ENCODE measurements around the gene AGBL1.

AGBL1 gene

DNA sequence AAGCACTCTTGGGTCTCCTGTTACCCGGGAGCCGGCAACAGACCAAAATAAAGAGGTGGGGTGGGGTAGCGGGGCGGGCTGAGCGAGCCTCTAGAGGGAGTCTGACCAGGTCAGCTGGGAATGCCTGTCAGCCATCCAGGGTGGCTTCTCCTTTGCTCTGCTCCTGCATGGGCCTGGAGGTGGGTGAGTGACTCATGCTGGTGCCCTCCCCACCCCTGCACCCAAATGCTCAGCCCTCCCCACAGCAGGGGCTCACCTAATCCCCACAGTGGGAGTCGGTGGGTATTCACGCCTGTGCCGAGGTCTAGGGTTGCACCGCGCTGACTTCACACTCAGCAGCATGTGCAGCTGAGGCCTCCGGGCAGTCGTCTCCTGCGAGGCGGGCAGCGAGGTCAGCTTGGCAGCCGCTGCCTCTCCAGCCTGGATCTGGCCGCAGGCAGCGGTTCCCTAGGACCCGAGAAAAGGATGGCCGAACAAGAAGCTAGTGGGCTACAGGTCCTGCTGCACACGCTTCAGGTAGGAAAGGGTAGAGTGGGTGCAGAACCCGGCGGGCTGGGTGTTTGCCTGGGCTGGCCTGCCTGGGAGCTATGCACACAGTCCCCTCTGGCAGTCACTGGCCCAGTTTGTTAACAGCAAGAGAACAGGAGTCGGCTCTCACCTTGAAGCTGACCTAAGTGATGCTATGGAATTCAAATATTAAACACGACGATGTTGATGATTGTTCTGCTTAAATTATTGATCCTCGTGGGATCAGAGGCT, at the start of gene AGBL1:
Gene AGBL1, plus strand, starts transcription at position 364 of the 759 bp plus-strand sequence.
- no peak for ATAC-seq (replicated peaks; ENCODE audit: extremely low read depth, poor library complexity, severe bottlenecking)
- Mint-ChIP-seq H3K36me3 (ENCODE audit: insufficient read depth) (peaks cover 2% of the 10 kb centered on the region), H3K27me3 (peaks cover 49% of the 10 kb centered on the region), H3K9me3 (no peaks in the 10 kb centered on the region), H3K4me3 (no peak within 1 kb of the TSS), H3K27ac (ENCODE audit: low read depth) (no peak within 1 kb of the TSS), H3K4me1 (no peaks in the 10 kb centered on the region)
- no peak for DNase-seq (ENCODE audit: low spot score in 2 of 2)

DNA sequence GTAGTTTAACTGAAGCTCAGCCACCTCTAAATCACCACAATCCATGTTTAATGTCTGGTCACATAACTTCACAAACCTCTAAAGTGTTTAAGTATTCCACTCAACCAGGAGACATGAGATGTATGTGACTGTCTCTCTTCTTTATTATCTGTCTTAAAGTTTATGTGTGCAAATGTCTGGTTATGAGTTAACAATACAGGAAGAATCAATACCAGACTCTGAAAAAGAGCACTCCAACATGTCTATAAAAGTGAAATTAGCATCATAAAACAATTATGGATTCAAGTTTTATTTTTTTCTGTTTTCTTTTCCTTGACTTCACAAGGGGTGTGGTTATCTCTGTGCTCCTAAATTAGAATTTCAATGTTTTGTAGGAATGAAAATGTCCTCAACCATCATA, 44.8 kb upstream of the AGBL1 start:
- no peaks in the 10 kb centered on the region for H3K36me3 Mint-ChIP-seq (ENCODE audit: insufficient read depth)
- no peaks in the 10 kb centered on the region for H3K4me1 Mint-ChIP-seq
- H3K27ac Mint-ChIP-seq (ENCODE audit: low read depth) = no peak overlapping the region
- no peak overlapping the region for H3K4me3 Mint-ChIP-seq
- no peaks in the 10 kb centered on the region for H3K9me3 Mint-ChIP-seq
- ATAC-seq (replicated peaks; ENCODE audit: extremely low read depth, poor library complexity, severe bottlenecking) (no peak), DNase-seq (ENCODE audit: low spot score in 2 of 2) (no peak)
- peaks cover 21% of the 10 kb centered on the region for H3K27me3 Mint-ChIP-seq

DNA sequence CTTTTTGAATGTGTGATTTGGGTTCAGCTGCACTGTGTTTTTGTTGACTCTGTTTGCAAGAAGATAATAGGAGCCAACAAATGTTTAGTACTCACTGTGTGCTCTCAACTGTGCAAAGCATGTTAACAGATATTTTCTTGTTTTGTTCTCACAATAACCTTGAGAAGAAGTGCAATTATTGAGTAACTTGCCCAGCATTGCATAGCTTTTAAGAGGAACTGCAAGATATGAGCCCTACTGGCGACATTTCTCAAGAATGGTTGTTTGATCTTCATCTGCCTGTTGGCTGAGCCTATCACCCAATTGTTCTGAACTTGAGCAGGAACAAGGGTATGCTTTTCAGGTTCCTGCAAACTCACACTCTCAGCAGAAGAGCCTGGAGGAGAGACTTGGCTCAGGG, 43.4 kb upstream of the AGBL1 start:
- no peak for ATAC-seq (replicated peaks; ENCODE audit: extremely low read depth, poor library complexity, severe bottlenecking)
- no peak overlapping the region for H3K27ac Mint-ChIP-seq (ENCODE audit: low read depth)

DNA sequence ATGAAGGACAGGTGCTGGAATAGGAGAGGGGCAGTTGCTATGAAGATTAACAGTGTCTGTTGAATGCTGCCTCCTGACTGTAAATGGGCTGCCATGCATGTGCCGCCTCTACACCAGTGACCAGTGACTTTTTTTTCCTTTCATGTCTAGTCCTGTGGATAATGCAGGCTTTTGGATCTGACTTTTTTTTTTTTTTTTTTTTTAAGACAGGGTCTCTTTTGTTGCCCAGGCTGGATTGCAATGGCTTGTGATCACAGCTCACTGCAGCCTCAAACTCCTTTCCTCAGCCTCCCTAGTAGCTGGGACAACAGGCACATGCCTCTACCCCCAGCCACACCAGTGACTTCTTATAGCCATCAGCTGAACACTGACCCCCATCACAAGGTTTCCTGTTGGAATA, 41.2 kb upstream of the AGBL1 start:
- Mint-ChIP-seq H3K27me3 (peaks cover 20% of the 10 kb centered on the region), H3K4me3 (no peak overlapping the region), H3K36me3 (ENCODE audit: insufficient read depth) (no peaks in the 10 kb centered on the region), H3K9me3 (no peaks in the 10 kb centered on the region), H3K4me1 (no peaks in the 10 kb centered on the region), H3K27ac (ENCODE audit: low read depth) (no peak overlapping the region)
- no peak for DNase-seq (ENCODE audit: low spot score in 2 of 2)
- ATAC-seq (replicated peaks; ENCODE audit: extremely low read depth, poor library complexity, severe bottlenecking) = no peak

More for the DNA sequence above, 43.4 kb upstream of the AGBL1 start:
- no peak for DNase-seq (ENCODE audit: low spot score in 2 of 2)
- H3K27me3 Mint-ChIP-seq = peaks cover 29% of the 10 kb centered on the region
- H3K36me3 Mint-ChIP-seq (ENCODE audit: insufficient read depth) = no peaks in the 10 kb centered on the region
- H3K9me3 Mint-ChIP-seq = no peaks in the 10 kb centered on the region
- H3K4me3 Mint-ChIP-seq = no peak overlapping the region
- H3K4me1 Mint-ChIP-seq = no peaks in the 10 kb centered on the region

DNA sequence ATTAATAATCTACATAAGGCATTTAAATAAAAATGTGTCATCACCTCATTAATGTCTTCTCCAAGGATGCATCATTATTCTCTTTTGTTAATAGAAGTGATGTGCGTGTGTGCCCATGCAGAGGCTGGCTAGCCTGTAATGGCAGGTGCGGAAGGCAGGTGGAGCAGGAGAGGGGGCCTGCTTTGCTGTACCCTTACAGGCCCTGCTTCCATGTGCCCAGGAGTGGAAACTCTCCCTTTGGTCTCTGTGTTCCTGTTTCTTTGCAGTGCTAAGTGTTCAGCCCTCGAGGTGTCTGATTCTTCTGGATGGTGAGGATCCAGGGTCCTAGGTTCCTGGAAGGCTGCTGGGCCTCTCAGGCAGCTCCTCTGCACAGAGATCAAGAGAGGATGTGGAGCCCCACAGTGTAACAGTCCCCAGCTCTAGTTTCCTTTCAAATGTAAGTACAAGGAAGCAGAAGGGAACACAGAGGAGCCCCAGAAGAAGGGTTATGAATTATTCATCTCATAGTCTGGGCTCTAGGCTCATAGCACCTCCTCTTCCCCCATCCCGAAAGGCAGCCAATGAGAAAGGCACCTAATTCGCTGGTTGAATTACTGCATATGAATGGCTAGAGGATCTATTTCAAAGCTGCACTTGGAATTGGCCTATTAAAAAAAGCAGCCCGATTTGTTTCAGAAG, 39.2 kb upstream of the AGBL1 start:
- H3K27me3 Mint-ChIP-seq = peaks cover 20% of the 10 kb centered on the region
- H3K9me3 Mint-ChIP-seq = no peaks in the 10 kb centered on the region
- H3K36me3 Mint-ChIP-seq (ENCODE audit: insufficient read depth) = peaks cover 2% of the 10 kb centered on the region
- H3K27ac Mint-ChIP-seq (ENCODE audit: low read depth) = no peak overlapping the region
- no peaks in the 10 kb centered on the region for H3K4me1 Mint-ChIP-seq
- no peak overlapping the region for H3K4me3 Mint-ChIP-seq
- ATAC-seq (replicated peaks; ENCODE audit: extremely low read depth, poor library complexity, severe bottlenecking) = no peak
- no peak for DNase-seq (ENCODE audit: low spot score in 2 of 2)

DNA sequence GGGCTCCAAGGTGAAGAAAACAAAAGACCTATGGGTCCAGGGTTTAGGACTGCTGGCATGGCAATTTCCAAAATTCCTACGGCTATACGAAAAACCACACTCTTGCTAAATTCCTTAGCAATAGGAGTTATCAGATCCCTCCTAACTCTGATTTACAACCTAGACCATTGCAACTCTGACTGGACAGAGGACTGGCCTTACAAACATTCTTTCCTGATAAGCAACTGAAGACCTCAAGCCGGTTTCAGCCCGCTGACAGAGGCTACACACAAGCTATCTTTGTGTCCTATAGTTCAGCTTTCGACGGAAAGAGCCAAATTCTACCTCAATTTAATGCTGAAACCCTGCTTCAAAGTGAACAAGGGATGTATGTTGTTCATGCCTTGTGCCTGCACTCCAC, 38.3 kb upstream of the AGBL1 start:
- no peaks in the 10 kb centered on the region for H3K4me1 Mint-ChIP-seq
- peaks cover 20% of the 10 kb centered on the region for H3K27me3 Mint-ChIP-seq
- H3K36me3 Mint-ChIP-seq (ENCODE audit: insufficient read depth) = peaks cover 2% of the 10 kb centered on the region
- no peaks in the 10 kb centered on the region for H3K9me3 Mint-ChIP-seq
- no peak overlapping the region for H3K4me3 Mint-ChIP-seq
- DNase-seq (ENCODE audit: low spot score in 2 of 2) (no peak), ATAC-seq (replicated peaks; ENCODE audit: extremely low read depth, poor library complexity, severe bottlenecking) (no peak)
- H3K27ac Mint-ChIP-seq (ENCODE audit: low read depth) = no peak overlapping the region

DNA sequence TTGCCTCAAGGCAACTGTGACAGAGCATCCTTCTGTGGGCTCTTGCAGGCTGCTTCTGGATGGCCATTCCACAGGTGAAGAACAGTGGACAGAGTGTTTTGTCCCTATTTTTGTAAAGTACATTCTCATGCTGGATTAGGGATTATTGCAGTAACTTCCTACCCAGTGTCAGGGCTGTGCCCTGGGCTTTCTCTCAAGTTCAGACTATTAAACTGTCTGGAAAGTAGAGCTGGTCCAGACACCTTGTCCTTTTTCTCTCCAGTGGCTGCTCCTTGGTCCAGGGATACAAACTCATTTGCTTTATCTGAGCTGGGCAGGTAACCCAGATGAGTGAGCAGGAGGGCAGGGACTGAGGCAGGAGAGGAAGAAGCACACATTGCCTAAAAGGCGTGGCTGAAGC, 37.4 kb upstream of the AGBL1 start:
- H3K9me3 Mint-ChIP-seq = no peaks in the 10 kb centered on the region
- H3K36me3 Mint-ChIP-seq (ENCODE audit: insufficient read depth) = peaks cover 2% of the 10 kb centered on the region
- H3K4me1 Mint-ChIP-seq = no peaks in the 10 kb centered on the region
- DNase-seq (ENCODE audit: low spot score in 2 of 2) (no peak), ATAC-seq (replicated peaks; ENCODE audit: extremely low read depth, poor library complexity, severe bottlenecking) (no peak)
- no peak overlapping the region for H3K27ac Mint-ChIP-seq (ENCODE audit: low read depth)
- peaks cover 20% of the 10 kb centered on the region for H3K27me3 Mint-ChIP-seq
- H3K4me3 Mint-ChIP-seq = no peak overlapping the region

DNA sequence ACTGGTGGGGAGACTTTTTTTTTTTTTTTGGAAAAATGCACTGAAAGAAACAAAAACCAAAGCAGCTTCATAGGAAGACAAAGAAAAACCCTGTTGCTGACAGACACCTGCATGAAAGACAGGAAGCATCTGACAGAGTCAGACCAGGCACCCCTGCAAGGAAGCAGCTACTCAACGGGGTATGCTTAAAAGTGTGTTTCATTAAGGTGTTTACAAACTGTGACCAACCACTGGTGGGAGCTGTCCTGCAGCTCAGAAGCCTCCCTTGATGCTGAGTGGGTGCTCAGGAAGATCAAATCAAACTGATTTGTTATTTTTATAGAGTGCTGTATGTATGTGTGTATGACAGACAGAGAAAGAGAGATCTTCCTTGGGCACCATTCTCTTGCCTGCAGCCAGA, 34.7 kb upstream of the AGBL1 start:
- ATAC-seq (replicated peaks; ENCODE audit: extremely low read depth, poor library complexity, severe bottlenecking) (no peak), DNase-seq (ENCODE audit: low spot score in 2 of 2) (no peak)
- Mint-ChIP-seq H3K4me1 (no peaks in the 10 kb centered on the region), H3K27ac (ENCODE audit: low read depth) (no peak overlapping the region), H3K9me3 (no peaks in the 10 kb centered on the region), H3K36me3 (ENCODE audit: insufficient read depth) (peaks cover 2% of the 10 kb centered on the region), H3K27me3 (peaks cover 8% of the 10 kb centered on the region), H3K4me3 (no peak overlapping the region)

DNA sequence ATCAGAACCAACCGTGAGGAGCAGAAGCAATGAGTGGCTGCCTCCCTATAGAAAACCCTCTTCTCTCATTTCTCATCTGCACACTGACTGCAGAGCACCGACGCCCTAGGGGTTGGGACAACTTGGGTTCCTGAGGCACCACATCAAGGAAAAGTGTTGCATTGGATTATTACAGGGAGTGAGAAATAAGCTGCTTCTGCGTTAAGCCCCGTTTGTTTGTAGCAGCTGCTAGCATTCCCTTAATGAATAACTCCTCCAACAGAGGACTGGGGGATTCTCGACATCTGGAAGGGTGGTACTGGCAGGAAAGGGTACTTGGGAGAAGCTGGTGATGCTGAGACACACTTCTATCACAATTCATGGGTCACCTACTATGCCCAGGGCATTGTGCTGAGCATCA, 25.3 kb upstream of the AGBL1 start:
- ATAC-seq (replicated peaks; ENCODE audit: extremely low read depth, poor library complexity, severe bottlenecking) (no peak), DNase-seq (ENCODE audit: low spot score in 2 of 2) (no peak)
- no peaks in the 10 kb centered on the region for H3K36me3 Mint-ChIP-seq (ENCODE audit: insufficient read depth)
- H3K4me1 Mint-ChIP-seq = no peaks in the 10 kb centered on the region
- H3K27ac Mint-ChIP-seq (ENCODE audit: low read depth) = no peak overlapping the region
- peaks cover 33% of the 10 kb centered on the region for H3K27me3 Mint-ChIP-seq
- no peaks in the 10 kb centered on the region for H3K9me3 Mint-ChIP-seq
- H3K4me3 Mint-ChIP-seq = no peak overlapping the region

DNA sequence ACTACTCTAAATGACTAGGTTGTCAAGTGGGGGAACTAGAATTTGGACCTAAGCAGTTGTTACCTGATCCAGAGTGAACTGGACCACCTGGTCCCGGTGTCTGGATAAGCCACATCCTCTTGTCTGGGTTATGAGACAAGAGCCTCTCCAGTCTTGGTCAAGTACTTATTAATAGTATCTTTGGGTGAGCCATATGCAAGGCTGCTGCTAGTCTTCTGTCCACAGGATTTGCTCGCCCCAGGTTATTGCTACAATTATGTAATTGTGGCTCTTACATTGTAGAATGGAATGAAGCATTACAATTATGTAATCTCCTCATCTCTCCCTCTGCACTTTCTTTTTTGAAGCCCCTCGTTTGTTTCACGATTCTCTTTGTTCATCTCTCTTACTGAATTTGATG, 24.0 kb upstream of the AGBL1 start:
- Mint-ChIP-seq H3K9me3 (no peaks in the 10 kb centered on the region), H3K27ac (ENCODE audit: low read depth) (no peak overlapping the region), H3K27me3 (peaks cover 40% of the 10 kb centered on the region), H3K4me1 (no peaks in the 10 kb centered on the region), H3K36me3 (ENCODE audit: insufficient read depth) (no peaks in the 10 kb centered on the region), H3K4me3 (no peak overlapping the region)
- DNase-seq (ENCODE audit: low spot score in 2 of 2) (no peak), ATAC-seq (replicated peaks; ENCODE audit: extremely low read depth, poor library complexity, severe bottlenecking) (no peak)

DNA sequence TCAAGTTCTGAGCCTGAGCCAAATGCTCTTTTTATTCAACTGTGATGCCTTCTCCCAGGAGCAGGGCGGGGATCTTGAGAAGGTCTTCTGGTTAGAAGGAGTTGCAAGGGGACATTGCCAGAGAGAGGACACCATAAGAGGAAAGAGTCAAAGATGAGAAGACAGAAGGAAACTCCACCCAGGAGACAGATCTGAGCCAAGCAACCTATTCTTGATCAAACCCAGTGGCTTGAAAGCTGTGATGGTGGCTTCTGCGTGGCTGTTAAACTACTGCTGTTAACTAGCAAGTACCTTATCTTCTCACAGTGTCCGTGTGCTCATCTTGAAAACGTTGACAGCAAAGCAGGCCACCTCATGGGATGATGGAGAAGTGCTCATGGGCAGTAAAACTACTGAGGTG, 19.8 kb upstream of the AGBL1 start:
- Mint-ChIP-seq H3K4me3 (no peak overlapping the region), H3K27ac (ENCODE audit: low read depth) (no peak overlapping the region), H3K27me3 (peaks cover 62% of the 10 kb centered on the region), H3K36me3 (ENCODE audit: insufficient read depth) (no peaks in the 10 kb centered on the region), H3K4me1 (no peaks in the 10 kb centered on the region), H3K9me3 (no peaks in the 10 kb centered on the region)
- no peak for DNase-seq (ENCODE audit: low spot score in 2 of 2)
- ATAC-seq (replicated peaks; ENCODE audit: extremely low read depth, poor library complexity, severe bottlenecking) = no peak

DNA sequence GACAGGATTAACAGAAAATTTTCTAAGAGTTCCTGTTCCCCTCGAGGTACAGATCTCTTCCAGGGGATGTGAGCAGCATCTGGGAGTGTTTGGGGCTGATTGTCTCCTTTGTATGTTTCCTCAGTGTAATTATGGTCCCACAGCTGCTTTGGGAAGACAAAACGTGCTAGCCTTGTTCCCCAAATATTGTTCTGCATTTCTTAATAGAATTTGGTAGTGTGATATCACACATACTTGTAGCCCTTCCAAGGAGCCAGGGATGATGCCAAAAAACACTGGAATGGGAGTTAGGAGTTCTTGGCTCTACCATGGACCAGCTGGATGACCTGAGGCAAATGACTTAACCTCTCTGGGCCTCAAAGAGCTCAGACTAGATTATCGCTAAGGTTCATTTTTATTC, 19.0 kb upstream of the AGBL1 start:
- DNase-seq (ENCODE audit: low spot score in 2 of 2) = no peak
- H3K4me3 Mint-ChIP-seq = no peak overlapping the region
- H3K27me3 Mint-ChIP-seq = peaks cover 62% of the 10 kb centered on the region
- H3K9me3 Mint-ChIP-seq = no peaks in the 10 kb centered on the region
- H3K36me3 Mint-ChIP-seq (ENCODE audit: insufficient read depth) = no peaks in the 10 kb centered on the region
- no peak for ATAC-seq (replicated peaks; ENCODE audit: extremely low read depth, poor library complexity, severe bottlenecking)
- no peaks in the 10 kb centered on the region for H3K4me1 Mint-ChIP-seq
- H3K27ac Mint-ChIP-seq (ENCODE audit: low read depth) = no peak overlapping the region

DNA sequence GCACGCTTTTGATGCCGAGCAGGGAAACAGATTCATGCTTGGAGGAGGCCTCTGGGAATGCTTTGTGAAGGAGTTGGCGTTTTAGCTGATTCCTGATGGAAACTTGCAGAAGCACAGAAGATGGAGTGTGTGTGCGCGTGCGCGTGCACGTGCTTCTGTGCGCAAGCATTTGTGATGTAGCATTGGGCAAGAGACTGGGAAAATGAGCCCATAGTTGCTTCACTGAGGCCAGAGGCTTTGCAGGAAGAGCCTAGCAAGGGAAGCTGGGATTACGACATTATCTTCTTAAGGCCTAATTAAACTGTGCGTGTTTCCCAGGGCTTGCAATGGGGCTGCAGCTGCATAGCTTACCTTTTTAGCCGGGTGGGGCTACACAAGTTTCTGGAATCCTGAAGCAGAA, 18.1 kb upstream of the AGBL1 start:
- Mint-ChIP-seq H3K4me3 (no peak overlapping the region), H3K4me1 (no peaks in the 10 kb centered on the region), H3K9me3 (no peaks in the 10 kb centered on the region), H3K36me3 (ENCODE audit: insufficient read depth) (no peaks in the 10 kb centered on the region), H3K27me3 (peaks cover 54% of the 10 kb centered on the region), H3K27ac (ENCODE audit: low read depth) (no peak overlapping the region)
- ATAC-seq (replicated peaks; ENCODE audit: extremely low read depth, poor library complexity, severe bottlenecking) = no peak
- no peak for DNase-seq (ENCODE audit: low spot score in 2 of 2)

Data from central memory CD8-positive, alpha-beta T cell (primary cell).